Fibroblast of peridontal ligament (primary cell): ENCODE results near the gene SYT6.

Source experiments
- DNase-seq: peaks from one replicate; pipeline ENCODE4 v3.0.0-alpha.2; 2010; ENCODE audit errors: extremely low read depth

SYT6 gene, protein sequence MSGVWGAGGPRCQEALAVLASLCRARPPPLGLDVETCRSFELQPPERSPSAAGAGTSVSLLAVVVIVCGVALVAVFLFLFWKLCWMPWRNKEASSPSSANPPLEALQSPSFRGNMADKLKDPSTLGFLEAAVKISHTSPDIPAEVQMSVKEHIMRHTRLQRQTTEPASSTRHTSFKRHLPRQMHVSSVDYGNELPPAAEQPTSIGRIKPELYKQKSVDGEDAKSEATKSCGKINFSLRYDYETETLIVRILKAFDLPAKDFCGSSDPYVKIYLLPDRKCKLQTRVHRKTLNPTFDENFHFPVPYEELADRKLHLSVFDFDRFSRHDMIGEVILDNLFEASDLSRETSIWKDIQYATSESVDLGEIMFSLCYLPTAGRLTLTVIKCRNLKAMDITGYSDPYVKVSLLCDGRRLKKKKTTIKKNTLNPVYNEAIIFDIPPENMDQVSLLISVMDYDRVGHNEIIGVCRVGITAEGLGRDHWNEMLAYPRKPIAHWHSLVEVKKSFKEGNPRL

DNA sequence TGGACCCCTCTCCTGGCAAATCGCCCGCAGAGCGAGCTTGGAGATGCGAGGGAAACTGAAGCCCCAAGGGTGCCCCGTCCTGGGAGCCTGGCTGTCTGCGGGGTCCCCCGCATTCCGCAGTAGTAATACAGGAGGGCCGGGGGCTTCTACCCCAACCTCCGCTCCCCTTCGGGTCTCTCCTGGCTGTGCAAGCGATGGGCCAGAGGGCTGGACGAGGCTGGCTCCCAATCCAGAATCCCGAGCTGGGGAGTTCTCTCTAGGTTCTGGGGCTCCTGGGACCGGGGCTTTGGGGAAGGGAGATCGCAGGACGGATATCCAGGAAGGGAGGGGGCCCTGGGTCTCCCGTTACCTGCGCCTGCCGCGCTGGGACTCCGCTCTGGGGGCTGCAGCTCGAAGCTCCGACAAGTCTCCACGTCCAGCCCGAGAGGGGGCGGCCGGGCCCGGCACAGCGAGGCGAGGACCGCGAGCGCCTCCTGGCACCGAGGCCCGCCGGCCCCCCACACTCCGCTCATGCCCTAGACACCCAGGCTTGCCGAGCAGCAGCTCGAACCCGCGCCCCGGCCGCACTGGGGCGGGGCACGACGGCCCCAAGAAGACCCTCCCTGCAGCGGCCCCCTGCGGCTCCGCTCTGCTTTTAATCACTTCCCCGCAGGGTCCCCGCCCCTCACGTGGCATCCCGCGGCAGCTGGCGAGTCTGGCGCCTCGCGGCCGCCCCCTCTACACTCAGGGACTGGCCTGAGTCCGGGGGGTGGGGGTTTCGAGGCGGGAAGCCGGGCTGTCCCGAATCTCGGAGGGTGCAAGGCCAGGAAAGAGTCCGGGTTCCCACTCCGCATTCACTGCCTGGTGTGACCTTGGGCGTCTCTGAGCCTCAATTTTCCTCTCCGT lies at the start of gene SYT6:
Gene SYT6, minus strand, starts transcription at position 609 of the 885 bp plus-strand sequence. Its CDS starts 97 bp downstream, at position 512.
- DNase-seq = no peak

DNA sequence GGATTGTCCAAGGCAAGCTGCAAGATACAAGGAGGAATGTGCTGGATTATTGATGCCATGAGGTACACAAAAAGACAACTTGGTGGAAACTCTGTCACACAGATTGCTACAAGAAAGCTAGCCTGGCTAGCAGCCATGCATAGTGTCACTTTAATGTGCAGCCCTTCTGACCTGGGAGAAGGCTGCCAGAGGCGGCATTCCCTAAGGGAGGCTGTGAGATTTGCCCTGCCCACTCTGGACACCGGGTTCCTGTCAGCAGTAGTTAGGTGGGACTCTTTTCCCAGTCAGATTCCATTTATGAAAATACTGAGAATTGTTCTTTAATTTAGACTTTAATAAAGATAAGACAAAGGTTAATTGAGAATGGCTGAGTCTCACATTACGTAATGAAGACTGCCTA lies 47.8 kb upstream of the SYT6 start:
- no peak for DNase-seq

DNA sequence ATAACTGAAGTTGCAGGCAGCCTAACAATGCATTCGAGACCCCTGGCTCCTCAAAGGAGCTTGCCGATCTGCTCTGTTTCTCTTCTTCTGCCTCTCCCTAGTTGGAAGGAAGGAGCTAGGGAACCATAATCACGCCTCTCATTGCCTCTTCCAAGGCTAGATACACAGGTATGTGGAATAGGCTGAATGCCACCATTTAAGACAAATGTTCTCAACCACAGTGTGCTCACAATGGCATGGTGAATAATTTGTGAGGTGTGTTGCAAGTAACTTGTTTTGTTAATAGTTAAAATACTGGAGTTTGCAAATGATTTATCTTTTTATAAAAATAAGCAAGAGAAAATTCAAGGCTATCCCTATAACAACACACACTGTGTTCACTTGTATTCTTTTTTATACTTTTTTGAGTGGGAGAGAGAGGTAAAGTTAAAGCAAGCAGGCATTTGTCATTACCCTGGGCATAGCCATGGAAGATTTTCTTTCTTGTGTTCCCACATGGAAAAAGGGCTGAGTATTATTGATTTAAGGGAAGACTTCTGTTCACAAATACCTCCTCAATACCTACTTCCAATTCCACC lies 45.4 kb upstream of the SYT6 start:
- no peak for DNase-seq

DNA sequence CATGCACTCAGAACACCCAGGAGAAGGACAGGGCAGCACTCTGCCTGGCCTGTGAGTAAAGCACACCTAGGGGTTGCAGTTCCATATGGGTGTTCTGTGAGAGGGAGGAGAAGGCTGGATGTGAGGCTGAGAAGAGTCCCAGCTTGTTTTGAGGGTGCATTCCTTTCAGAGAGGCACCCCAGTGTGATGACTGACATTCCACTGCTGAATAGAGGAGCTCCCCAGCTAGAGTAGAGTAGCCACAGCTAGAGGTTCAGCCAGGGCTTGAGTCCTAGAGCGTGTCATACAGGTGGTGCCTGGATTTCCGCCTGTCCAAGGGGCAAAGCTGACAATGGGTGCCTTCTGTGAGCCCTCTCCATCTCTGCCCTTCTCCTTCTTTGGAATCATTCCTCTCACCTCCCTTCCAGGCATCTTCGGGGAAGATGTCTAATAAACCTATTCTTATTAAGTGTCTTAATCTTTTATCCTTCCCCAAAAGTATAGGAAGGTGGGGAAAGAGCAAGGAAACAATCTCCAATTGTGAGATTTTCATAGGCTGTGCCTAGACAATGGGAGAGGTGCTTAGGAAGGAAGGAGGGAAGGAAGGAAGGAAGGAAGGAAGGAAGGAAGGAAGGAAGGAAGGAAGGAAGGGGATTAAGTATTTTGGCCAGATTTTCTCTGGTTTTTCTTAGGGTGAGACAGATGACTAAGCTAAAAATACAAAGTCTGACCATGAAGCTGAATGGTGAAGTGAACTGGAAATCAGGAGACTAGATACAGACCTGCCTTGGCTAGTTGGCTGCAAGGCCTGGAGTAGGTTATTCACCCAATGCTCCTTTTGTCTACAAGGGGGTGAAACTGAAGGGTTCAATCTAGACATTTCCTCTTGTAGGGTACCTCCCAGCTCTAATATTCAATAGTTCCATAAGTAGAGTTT lies 43.6 kb upstream of the SYT6 start:
- DNase-seq = no peak

DNA sequence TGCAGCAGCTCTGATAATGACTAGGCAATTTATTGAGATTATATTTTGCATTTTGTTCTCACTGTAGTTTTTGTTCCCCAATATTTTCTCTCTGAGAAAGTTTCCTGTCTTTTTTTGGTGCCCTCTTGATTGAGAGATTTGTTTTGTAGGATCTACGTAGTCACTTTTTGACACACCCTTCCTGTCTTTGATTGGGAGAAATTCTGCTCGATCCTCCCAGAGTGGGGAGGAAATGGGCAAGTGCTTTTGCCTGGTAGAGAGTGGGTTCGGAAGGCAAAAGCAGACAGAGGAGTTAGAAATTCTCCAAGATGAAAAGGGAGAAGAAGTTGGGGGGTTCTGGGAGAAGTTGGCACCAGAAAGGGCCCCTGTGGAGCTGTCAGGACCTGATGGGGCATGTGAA lies 42.1 kb upstream of the SYT6 start:
- DNase-seq = no peak

DNA sequence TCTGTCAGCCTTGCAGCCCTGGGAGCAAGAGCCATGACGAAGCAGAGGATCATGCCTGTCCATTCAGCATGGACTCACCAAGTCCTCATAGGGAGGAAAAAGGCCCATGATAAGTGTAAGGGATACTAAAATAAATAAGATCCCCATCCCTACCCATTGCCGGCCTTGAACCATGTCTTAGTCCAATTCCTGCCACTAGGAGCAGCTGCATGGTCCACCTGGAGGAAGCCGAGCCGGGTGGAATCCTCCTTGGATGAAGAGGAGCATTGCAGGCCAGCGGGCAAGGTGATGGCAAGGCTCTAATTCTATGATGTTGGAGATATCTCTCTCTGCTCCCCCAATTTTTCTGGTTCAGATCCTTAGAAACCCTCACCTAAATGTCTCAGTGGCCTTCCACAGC lies 38.7 kb upstream of the SYT6 start:
- no peak for DNase-seq

DNA sequence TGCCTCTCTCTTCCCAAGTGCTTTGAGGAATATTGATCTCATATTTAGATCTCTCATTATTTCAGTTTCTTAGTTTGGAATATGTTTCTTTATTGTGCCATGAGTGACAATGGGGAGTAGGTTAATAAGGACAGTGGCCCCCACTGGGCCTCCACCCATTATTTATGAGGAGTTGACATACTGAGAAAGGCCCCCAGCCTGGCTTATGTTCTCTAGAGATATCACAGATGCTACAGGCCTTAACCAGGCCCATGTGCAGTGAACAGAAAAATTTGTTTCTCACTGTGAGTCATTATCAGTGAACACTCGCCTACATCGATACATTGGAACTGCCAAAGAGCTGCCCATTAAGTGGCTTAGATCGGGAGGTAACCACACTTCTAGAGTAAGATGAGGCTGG lies 35.7 kb upstream of the SYT6 start:
- no peak for DNase-seq

DNA sequence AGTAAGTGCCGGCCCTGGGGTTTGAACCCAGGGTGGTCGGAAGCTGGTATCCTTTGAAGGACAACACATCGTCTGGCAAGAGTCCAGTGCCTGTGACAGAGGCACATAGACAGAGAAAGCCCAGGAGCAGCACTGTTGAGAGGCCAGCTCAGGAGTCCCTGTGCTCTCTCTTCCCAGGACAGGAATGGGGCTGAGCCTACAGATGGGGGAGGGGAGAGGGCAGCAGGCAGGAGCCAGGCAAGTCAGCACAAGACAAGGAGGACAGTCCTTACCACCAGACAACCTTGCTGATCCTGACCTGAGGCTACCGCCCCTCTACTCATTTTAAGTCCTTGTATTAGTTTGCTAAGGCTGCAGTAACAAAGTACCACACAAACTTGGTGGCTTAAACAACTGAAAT lies 27.7 kb upstream of the SYT6 start:
- no peak for DNase-seq

DNA sequence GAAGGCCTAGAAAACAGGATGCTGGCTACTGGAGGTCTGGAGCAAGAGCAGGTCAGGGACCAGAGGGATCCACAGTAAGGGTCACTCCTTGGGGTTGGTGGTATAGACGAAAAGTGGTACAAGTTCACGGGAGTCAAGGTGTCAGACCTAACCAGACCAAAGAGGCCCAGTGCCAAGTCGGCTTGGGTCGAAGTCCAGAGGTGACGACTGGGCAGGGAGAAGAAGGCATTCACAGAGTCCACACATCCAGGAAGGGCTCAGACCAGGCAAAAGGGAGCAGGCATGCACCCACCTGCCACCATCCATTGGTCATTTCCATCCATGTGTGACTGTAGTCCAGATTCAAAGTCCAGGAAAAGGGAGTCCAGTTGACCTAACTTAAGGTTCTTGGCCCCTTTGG lies 27.1 kb upstream of the SYT6 start:
- no peak for DNase-seq

DNA sequence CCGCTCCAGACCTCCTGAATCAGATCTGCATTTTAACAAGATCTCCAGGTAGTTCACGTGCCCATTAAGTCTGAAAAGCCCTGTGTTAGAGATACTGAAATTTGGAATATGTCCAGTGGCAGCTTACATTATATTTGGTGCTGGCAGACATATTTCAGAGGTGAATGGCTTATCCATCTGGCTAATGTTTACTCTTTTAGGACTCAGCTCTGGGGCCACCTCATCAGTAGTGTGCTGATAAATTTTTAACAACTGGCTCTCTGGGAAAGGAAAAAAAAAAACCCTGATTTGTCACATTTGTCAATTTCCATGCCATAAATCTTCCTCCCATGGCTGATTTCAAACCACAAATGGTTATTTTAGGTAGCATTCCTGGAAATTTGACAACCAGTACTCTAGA lies 25.3 kb upstream of the SYT6 start:
- DNase-seq = no peak

DNA sequence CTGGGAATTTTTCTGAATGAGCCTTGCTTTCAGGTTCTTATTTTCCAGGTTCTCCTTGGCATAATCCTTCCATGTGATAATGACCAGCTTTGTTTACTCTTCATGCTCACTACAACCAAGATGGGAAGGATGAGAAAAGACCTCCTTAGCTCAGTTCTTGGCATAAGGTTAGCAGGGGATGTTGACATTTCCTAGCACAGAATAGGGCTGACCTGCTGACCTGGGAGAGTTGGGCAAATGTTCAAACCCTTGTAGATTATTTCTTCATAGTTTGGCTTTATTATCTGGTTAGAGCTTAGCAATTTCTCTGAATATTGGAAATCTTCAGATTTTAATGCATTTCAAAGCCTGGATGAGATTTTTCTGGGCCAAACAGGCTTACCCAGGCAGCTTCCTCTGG lies 23.6 kb upstream of the SYT6 start:
- no peak for DNase-seq

DNA sequence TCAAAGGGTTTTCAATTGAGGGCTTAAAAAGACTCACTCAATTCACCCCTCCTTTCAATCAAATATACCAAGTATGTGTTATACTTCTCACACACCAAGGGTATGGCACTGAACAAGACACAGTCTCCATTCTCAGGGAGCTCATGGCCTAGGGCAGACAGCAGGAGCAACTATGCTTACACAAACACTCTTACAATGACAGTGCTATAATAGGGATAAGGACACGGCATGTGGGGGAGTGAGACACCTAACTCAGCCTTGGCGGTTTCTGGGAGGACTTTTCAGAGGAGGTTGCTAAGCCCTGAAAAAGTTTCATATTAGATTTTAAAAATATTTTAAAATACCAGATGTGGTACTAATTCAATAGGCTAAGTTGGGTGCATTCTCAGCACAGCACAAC lies 22.7 kb upstream of the SYT6 start:
- DNase-seq = no peak

DNA sequence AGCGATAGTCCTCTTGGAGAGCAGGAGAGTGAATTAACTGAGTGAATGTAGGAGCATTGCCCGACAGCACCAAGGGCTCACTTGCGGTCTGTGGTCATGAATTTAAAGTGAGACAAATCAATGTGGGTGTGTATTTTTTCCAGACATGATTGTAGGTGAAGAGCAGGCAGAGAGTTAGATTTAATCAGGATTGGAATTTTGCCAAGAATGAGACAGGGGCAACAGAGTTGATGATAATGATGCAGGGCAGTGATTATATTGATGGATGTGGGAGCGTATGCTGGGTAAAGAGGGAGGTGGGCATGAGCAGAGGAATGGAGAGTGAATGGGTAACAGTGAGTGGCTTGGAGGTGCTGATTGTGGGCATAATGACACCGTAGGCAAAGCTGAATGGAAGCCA lies 20.0 kb upstream of the SYT6 start:
- DNase-seq = no peak

DNA sequence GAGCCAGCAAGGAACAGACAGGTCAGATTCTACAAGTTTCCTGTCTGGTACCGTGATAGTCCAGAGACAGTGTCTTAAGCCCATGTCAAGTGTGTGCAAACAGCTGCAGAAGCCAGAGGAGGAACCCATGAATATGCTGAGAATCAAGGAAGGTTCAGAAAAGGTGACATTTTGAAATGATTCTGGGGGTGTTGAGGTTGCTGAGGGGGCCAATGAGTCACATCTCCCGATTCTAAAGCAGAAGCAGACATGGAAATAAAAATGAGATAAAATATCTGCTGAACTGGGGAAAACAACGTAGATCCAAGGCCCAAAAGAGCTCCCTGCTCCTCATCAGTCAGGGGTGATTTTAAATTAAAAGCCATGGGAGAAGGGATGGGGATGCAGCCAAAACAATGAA lies 15.8 kb upstream of the SYT6 start:
- DNase-seq = no peak

DNA sequence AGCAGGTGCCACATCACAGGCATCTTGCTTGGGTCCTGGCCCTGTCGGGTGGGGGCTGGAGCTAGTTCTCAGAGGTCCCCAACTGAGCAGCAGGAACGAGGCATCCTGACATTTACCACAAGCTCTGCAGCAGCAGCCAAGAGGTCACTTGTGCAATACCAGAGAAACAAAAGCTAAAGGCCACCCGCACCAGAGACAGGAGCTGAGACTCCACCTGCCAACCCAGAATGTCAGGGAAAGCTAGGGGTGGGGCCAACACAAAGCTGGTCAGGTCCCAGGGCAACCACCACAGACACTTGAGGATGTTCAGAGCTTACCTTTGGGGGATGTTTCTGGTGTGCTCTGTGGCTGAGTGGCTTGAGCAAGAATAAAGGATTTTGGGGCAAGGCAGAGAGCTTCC lies 13.6 kb upstream of the SYT6 start:
- no peak for DNase-seq

DNA sequence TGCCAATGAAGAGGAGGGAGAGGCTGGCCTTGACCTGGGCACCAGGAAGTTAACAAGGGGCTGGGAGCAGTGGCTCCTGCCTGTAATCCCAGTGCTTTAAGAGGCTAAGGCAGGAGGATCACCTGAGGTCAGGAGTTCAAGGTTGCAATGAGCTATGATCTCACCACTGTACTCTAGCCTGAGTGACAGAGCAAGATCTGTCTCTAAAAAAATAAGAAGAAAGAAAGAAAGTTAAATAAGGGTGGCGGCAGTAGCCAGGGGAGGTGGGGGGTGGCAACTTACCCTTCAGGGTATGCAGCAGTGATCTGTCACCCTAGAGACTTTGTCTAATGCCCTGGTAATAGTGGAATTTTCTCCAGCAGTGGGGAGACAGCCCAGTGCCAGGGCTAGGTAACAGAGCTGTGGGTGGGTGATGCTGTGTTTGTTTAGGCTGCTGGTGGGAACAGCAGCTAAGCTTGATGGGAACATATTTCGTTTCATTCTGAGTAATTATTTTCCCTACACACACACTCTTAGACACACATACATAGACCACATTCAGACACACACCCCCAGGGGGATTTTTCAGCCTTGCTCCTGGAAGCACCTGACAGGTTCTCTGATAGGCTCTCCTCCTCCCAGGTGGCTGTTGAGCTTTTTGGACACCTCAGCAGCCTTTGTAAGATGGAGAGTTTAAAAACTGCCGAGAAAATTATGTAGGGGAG lies 11.3 kb upstream of the SYT6 start:
- DNase-seq = no peak

DNA sequence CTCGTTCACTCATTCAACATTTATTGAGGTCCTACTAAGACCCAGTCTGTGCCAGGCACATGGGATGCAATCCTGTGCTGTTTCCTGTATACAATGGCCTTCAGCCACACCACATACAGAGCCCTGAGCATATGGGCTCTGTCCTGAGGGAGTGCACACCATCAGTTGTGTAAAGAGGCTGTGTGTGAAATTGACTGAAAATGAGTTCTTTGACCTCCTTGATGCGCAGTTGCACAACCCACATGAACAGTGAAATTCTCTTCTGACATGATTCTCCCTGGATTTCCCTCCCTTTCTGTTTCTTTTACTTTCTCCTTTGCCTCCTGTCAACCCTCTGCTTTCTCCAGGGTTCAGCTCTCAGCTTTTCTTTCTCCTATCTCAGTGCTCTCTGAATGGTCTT lies 6.3 kb upstream of the SYT6 start:
- no peak for DNase-seq

DNA sequence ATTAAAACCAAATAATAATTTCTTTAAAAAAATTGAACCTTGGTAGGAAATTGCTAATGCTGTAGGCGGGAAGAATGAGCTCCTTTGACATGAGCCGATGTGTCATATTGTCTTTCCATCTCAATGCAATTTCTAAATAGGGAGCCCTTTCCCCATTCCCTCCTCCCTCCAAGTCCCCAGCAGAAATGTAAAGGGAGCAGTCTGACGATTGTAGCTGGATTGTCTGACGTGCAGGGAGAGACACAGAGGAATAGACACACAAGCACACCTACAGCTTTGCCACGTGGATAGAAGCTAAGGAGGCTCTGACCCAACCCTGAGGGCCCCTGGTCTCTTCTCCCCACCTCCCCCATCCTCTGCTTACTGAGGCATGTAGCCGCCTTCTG lies 3.6 kb upstream of the SYT6 start:
- DNase-seq = no peak

DNA sequence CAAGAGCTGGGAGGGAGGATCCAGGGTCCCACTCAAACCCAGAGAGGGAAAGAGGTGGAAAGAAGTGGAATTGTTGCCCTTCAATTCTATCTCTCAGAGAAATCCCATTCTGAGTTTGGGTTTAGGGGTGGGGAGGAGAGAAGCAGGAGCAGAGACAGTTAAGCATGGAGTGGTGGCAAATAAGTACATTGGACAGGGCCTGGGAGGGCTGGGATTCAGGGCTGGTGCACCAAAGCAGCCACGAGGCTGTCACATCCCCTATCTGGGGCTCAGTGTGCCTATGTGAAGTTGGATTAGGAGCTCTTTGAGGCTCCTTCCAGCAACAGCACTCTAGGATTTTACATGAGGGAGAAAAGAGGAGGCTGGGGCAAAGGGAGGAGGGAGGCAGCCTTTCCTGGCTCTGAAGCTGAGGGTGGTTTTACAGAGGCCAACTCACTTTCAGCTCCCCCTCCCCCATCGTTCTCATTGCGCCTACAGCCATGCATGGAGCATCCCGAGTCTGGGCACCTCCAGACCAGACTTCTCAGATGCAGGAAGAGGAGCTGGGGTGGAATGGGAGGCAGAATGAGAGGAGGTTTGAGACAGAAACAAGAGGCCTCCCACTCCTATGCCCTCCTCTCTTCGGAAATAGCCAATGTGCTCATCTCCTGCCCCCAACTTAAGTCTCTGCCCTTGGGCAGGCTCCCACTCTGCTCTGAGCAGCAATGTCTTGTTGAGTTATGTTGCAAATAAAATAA lies 3.0 kb upstream of the SYT6 start:
- no peak for DNase-seq

DNA sequence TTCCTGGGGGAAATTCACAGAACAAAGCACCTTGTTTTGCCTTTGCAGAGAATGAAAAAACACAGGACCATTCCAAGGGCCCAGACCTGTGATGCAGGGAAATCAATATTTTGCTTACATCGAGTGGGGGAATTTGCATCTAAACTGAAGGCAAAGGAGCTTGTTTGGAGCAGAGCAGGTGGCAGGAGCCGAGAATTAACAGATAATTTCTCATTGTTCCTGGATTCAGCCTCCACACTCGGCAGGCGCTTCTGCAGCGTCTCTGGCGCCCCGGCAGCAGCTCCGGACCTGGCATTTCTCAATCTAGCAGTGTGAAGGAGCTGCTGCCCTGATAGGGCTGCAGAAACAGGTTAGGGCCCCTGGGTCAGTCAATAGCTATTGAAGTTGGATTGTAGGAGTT lies 2.0 kb upstream of the SYT6 start:
- no peak for DNase-seq
